HG03045 (cell line): Measurements from ENCODE around the gene EEFSEC.

Experiments used
- ATAC-seq: cut with Tn5 transposase; IDR thresholded peaks from one replicate; pipeline ENCODE4 v1.9.1; 2021; ENCODE audit warnings: mild to moderate bottlenecking, moderate library complexity; ENCODE audit not compliant: unreplicated experiment

Gene EEFSEC

DNA sequence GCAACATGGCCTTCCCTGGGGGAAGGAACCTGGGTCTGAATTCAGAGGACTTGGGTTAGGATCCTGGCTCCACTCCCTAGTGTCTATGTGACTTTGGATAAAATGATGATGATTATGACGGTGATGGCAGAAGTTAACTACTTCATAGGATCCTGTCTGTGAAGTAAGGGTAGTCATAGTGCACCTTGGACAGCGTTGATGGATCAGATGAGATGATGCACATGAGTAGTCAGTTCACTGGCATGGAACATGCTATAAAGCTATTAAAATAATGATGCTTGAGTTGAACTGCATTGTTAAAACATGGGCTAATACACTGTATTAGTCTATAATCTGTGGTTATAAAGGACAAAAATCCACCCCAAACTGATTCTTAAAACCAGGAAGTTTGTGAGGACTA is 62.0 kb downstream of the EEFSEC start:
- ATAC-seq: no peak

DNA sequence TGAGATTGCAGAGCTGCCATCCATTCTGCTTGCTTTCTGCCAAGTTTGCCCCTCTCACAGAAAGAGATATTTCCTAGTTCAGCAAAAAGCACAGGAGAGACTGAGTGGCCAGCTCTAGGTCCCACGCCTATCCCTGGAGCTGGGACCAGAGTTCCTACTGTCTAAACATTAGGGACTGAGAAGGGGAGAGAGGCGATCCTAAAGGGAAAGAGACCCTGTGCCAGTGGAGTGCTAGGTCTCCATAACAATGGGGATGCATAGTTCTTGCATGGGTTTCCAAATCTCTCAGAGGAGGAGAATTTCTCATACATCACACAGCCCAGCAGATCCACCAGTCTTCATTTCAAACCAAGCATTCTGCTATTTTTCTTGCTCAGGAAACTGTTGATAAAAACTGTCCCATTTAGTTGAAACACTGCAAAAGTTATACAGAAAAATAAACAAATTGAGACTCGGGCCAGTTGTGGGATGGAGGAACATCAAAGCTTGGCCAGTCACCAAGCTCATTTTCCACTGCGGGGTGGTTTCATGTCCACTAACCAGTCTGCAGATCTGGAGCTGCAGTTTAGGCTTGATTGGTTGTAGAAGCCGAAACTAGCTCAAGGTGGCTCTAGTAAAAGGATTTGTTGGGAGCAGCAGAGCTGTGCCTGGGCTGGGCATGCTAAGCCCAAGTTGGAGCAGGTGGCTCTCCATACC is 62.7 kb downstream of the EEFSEC start:
- no peak for ATAC-seq

DNA sequence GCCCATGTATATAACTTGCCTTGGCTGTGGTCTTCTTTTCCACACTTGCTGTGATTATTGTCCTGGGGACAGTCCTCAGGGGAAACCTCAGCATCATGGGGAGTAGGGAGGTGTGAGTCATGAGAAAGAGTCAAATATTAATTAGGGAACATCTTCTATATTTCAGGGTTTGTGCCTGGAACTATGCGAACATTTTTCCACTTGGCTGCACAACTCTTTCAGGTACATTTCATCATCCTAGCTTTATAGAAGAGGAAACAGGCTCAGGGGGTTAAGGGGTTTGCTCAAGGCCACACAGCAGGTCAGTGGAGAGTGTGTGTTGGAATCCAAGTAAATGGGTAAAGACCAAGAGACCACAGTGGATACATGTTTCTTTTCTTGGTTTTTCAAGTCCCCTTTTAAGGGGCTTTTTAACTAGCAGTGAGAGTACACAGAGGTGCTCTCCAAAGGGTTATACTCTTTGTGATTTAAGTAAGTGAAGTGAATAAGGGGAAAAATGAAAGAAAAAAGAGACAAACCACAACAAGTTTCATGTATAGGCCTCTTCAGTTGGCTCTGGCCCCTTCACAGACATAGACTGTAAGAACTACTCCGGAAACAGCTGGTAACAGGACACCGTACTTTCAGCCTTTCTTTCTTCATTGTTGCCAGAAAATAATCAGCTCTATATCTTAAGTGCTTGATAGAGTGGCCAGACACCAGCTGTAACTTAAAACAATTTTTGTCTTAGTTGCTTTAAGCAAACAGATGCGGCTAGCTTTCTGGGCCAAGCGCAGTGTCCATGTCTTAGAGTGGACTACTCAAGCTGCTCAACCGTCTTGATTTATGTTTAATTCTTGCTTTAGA is 64.6 kb downstream of the EEFSEC start:
- ATAC-seq: no peak

DNA sequence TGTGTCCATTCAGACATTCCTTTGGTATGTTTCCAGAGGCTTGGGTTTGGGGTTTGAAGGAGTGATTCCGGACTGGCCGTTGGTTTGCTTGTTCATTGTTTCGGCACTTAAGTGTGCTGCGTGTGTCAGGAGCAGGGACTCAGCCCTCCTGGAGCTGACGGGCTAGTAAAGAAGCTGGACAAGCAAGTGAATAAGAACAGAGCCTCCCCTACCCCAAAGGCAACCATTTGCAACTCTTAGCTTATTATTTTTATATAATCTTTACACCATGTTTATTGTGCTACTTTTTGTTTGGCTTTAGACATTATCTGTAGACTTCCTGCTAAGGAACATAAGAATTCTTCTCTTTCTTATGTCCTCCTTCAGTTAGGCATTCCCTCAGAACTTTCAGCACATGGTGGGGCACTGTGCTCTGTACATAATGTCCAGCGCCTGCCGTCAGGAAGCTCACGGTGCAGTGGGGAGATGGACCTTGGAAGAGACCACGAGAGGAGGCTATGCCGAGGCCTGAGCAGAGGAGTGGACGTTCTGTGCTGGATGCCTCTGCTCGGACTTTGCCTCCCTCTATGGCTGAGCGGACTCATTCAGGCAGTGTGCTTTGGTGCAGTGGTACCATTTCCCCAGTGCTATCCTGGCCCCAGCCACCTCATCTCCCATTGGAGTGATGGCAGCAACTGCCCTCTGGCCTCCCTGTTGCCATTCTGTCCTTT is 65.4 kb downstream of the EEFSEC start:
- ATAC-seq: no peak

DNA sequence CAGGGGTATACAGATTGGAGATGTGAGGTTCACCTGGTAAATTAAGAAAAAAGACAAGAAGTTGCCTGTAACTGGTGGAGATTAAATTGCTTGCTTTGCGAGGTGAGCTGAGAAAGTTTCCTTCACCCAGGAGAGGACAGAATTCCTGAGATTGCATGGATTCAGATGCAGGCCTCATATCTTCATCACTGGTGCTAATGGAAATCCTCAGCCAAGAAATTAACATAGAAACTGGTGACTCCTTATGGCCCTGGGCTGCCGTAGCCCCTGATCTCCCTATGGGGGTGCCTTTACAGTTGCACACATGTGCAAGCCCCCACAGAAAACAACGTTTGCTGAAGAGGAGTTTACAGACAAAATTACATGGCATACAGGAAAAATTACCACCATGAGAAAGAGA is 68.0 kb downstream of the EEFSEC start:
- no peak for ATAC-seq

DNA sequence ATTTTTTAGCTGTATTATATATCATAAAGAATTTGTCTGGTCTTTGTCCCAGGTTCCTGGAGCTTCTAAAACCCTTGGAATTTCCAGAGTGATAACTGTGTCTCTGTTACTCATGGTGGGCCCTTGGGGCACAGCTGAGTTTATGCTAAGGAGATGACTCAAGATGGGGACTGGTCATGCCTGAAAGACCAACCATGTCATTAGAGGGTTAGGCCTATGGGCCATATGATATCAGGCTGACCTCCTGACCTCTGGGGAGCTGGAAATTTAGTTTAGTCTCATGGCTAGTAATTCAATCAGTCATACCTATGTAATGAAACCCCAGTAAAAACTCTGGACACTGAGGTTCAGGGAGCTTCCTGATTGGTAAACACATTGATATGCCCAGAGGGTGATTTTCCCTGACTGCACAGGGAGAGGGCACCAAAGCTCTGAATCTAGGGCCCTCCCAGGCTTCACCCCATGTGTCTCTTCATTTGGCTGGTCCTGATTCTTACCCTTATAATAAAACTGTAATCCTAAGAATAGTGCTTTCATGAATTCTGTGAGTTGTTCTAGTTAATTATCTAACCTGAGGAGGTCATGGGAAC is 69.6 kb downstream of the EEFSEC start:
- no peak for ATAC-seq

DNA sequence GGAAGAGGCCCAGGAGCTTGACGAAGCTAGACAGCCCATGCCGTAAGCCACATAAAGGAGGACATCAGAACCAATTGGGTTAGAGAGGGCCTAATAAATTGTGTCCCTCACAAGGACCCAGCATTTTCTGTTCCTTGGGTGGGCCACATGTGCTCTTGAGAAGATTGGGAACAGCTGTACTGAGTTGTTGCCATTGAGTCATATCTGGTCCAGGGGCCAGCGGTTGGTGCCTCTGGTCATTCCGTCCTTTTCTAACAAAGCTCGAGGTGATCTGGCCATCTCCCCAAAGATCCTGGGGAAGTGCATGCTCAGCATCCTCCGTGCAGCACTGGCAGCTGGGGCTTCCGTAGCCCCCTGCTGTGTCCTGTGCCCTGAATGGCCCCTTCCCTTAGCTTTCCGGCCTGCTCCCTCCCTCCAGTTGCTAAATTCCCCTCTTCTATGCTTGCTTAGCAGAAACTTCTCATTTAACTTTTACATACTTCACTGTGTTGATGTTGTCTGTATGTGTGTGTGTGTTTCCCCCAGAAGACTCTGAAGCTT is 73.0 kb downstream of the EEFSEC start:
- no peak for ATAC-seq

DNA sequence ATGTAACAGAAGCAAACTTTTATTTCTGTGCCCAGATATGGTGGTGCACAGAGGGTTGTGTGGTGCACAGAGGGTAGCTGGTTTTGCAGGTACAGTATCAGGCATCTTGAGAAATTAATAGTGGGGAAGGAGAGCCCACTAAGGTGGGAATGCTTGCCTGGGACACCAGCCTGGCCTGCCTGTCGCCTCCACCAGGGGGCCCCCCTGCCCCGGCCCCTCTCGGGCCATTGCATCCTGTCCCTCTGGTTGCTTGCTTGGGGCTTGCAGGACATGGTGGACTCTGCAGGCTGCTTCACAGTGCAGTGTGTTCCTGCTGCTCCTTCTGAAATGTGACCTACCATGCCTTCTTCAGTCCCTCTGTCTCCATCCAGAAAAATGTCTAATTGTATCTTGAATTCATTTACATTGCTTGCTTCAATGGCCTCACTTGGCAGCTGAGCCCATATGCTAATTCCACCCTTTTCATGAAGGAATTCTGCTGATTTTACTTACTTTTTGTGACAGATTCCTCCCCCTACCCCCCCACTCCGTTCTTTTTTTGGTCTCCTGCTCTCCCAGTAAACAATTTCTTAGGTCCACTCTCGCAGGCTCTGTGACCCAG is 73.6 kb downstream of the EEFSEC start:
- no peak for ATAC-seq

DNA sequence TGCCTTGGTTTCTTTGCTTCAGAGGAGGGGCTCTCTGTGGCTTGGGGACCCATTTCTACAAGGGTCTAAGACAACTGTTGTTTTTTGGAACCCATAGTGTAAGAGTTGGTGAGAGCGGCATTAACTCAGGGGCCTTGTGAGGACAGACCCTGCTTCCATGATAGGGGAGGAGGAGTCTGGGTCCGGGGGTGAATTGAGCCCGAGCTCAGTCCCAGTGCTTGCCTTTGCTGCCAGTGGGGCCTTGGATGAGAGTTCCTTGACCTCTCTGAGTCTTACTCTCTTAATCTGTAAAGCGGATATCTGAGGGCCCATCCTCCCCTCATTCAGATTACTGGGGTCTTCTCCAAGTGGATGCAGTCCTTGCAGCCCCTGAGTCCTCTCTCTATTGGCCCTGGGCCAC is 74.2 kb downstream of the EEFSEC start:
- ATAC-seq: no peak

DNA sequence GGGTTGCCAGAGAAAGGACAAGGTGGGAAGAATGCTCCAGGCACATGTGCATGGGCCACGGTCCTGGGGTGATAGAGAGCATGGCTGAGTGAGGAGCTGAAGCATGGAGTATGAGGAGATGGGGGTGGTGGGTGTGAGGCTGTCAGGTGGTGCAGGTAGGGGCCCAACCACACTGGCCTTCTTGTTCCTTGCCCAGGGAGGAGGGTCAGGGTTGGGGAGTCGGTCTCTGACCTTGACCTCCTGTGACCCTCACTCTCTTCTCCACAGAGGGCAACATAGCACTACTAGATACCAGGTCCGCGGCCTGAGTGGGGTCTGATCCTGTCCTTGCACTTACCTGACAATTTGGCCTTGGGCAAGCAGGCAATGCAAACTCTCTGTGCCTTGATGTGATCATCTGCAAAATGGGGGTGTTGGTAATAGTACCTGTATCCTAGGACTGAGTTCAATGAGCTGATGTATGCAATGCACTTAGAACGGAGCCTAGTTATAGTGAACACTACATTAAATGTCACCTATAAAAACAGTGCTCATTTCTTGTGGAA is 75.2 kb downstream of the EEFSEC start:
- ATAC-seq: no peak

DNA sequence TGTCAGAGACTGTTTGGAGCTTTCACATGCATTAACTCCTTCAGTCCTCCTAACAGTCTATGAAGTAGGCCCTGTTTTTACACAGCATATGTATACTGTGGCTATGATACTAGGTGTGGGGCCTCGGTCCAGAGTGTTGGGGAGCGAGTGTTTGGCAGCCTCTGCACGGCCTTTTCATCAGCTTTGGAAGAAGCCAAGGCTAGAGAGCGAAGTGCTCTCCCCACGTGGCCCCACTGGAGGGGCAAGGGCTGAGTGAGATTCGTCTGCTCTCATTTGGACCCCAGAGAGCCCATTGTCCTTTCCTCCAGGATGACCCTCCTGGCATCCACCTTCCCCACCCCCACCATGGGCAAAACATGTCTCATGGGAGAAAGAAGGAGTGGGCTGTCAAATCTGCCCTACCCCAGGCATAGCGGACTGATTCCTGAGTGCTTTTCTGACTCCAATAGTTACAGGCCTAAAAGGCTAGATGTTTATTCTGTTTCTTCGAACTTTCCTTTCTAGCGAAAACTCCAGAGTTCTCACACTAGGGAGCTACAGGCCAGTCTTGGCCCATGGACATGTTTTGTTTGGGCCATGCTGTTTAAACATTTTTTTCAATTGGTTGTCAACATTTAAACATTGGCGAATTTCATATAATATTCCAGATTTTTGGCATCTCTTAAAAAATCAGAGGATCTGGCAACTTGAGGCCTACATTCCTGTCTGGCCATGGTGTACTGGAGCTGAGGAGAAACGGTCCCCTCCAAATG is 76.0 kb downstream of the EEFSEC start:
- no peak for ATAC-seq

DNA sequence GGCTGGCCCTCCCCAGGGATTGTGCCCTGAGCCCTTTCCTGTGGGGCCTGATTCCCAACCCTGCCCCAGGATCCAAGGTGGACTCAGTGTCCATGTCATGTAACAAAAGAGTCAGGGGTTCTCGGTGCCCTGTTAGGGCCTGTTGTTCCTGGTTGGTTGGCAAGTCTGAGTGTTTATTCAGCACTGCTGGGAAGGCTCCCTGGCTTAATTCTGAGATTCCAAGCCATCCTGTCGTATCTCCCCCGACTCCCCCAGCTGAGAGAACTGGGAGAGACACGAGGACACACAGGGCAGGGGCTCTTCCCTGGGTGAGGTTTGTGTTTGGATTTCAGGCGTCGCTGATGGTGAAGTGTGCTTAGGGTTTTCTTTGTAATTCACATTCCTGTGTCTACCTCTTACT is 78.3 kb downstream of the EEFSEC start:
- no peak for ATAC-seq

DNA sequence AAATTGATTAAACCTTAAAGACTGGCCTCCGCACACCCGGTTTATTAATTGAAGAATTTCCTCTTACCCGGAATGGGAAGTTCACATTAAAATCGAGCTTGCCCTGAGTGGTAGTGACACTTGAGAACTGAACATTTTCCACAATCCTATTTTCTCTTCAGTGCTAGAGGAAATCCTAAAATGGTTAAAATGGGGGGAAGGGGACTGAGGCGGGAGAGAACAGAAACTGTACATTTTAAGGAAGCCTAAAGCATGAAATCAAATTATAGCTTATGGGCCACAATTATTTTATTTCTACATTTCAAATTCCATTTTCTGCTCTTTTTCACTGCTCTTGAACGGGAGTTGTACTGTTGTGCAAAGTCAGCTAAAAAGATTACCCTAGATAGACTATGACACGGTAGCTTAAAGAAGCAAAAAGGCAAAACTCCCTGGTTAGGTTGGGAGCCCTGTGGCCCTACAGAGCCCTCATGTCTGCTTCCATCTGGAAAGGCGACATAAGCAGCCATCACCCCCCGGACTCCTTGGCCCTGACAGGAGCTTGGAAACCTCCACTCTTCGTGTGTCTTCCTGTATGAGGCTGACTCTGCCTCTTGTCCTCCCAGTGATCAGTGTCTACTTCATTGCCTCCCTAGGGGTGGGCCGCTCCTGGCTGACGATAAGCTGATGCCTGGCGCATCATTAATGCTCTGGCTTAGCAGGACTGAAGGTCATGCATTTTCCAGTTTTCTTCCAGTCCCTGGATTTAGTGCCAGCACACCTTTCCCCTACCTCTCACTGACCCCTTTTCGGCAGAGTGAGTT is 79.3 kb downstream of the EEFSEC start:
- ATAC-seq: no peak

DNA sequence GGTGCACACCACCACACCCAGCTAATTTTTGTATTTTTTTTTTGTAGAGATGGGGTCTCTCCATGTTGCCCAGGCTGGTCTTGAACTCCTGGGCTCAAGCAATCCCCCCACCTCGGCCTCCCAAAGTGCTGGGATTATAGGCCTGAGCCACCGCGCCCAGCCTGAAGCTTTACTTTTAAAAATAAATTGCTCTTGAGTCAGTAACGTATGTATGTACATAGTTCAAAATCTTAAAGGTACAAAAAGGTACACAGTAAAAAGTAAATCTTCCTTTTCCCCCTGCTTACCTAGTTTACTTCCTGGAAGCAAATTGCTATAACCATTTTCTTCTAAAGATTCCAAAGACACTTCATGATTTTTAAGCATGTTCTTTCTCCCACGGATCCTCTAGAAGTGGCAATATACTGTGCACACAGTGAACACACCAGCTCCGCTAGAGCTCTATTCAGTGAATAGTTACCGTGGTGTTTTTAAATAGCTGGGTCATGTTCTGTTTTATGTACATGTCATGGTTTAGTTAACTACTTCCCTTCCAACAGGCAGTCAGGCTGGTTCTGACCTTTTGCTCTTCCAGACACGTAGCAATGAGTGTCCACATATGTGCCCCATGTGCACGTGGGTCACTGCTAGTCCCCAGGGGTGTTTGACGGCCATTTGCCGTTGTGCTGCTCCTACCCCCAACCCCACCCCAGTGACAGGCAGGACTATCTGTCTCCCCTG is 82.1 kb downstream of the EEFSEC start:
- ATAC-seq: no peak

DNA sequence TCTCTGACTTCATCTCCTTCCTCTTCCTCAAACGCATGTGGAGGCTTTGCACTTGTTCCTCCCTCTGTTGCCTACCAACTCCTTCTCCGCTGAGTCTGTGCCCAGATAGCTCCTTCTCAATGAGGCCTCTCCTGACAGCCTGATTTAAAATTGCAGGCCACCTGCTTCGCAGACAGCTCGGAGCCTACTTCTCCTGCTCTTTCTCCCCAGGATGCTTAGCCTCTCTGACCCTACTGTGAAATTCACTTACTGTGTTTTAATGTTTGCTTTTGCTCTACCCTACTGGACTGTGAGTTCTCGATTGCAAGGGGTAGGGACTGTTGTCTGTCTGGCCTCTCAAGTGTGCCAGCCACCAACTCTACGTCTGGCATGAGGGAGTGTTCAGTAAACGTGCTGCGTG is 83.4 kb downstream of the EEFSEC start:
- ATAC-seq: no peak

DNA sequence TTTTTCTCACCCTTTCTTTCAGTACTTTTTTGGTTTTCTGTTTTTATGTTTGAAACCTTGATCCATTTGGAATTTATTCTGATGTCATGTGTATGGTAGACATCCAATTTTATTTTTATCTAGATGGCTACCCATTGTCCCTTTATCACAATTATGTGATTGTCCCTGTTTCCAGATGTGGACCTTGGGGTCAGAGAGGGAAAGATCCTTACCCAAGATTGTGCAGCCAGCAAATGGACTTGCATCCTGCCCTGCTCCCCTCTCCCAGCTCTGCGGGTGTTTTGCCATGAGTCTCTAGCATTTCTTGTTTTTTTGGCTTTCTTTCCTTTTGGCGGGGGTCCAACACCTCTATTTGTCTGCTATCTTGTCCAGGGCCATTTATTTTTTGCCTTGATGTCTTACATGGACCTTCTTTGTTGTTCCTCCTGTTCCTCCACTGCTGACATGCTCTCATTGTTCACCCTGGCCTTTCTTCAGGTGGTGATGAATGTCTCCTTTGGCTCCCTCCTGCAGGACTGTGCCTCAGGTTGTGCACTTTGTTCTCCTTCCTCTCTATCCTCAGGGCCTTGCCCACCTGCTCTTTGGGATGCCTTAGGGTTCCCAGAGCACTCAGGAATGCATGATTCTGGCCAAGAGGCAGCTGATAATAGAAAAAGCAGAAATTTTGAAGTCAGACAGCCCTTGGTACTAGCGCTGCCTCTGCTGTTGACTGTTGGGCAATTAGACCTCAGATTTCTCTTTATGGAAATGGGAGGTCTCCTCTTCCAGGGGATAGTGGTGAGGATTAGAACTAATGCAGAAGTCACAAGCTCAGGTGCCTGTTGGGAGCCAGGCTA is 84.3 kb downstream of the EEFSEC start:
- ATAC-seq: no peak

DNA sequence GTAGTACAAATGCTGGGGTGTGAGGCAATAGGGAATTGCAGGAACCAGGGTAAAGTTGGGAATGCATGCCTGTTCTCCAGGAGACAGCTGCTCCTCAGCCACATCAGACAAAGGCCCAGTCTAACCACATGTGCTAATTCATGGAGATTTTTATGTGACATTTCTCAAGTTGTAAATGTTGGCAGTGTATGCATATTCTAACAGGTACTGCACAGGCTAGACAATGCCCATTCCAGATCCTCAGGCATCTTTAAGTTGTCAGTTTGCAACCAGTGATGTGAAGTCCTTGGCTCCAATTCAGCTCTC is 84.9 kb downstream of the EEFSEC start:
- no peak for ATAC-seq

DNA sequence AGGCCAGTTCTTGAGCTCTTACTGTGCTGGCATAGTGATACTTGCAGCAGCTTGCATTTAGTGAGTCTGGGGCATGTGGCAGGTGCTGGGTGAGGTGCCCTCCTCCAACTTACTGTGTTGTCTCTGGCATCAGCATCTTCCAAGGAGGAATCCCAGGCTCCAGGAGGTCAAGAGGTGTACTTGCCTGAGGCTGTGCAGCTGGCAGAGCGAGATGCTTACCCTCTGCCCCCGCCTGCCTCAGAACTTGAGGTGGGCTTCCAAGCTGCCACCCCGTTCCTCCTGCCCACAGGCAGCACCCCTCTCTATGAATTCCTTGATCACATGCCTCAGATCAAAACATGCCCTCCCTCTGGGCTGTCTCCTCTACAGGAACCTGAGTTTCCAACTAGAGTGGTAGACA is 86.0 kb downstream of the EEFSEC start:
- ATAC-seq: no peak
